NCI-H2227 (cell line): ENCODE results near the gene UNC13C.

Experiments
- DNase-seq: peaks from one replicate; lab custom pipeline; 2025; ENCODE audit not compliant: unreplicated experiment; lab: John Stamatoyannopoulos, UW

The UNC13C gene

GRCh38 chr15:54289590-54290136 is 311.4 kb downstream of the UNC13C start:
- DNase-seq, result no peak

GRCh38 chr15:54298396-54298795 is 320.2 kb downstream of the UNC13C start:
- no peak for DNase-seq

GRCh38 chr15:54304321-54304720 is 326.1 kb downstream of the UNC13C start:
- no peak for DNase-seq

DNA sequence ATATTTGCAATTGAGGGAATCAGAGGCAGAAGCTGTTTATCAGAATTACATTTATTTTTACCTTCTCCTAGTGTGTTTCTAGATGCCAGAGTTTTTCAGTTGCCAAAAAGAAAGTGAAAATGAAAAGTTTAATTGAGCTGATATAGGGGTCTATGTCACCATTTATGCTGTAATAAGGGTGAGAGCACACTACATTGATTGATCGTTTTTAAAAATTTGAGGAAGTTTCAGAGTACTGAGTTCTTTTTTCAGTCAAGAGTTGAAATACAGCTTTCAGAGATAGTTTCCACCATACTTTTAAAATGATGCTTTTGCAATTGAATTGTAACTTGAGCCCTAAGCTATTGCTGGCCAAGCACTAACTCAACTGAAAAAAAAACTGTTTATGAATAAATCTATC is 326.9 kb downstream of the UNC13C start:
- no peak for DNase-seq

DNA sequence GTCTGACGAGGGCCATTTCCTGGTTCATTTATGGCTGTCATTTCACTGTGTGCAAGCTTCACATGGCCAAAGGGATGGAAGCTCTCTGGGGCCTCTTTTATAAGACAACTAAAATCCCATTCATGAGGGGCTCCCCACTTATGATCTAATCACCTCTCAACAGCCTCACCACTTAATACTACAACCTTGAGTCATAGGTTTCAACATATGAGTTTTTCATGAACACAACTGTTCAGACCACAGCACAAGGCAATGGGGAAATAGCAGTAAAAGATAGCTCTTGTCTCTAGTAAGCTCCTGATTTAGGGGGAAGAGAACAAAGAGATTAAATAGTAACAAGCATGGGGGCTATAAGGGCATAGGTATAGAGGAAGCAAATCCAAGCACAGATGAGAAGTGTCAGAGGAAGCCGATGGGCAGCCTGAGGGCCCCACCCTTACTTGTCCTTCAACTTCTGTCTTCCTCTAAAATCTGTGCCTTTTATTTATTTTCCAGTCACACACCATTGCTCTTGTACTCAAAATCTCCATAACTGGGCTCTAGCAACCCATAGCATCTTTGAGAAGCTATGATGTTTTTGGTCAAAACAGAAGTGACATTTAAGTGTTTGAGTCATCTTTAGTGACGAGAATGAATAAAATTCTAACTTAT is 329.1 kb downstream of the UNC13C start:
- no peak for DNase-seq

DNA sequence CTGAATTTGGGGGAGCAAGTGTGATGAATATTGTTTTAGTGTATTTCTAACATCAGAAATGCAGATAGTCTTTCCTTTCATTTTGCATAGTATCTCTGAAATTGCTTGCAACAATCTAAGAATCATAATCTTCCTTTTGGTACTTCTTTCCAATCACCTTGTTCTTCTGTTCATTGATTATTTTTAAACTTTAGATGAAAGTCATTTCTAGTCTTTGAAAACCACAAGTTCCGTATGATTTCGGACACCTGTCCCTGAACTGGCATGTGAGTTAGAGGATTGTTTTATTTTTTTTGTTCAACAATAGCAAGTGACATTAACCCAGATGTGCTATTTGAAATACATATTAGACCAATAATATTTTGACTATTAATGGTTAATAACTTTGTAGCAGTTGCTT is 329.7 kb downstream of the UNC13C start:
- no peak for DNase-seq

DNA sequence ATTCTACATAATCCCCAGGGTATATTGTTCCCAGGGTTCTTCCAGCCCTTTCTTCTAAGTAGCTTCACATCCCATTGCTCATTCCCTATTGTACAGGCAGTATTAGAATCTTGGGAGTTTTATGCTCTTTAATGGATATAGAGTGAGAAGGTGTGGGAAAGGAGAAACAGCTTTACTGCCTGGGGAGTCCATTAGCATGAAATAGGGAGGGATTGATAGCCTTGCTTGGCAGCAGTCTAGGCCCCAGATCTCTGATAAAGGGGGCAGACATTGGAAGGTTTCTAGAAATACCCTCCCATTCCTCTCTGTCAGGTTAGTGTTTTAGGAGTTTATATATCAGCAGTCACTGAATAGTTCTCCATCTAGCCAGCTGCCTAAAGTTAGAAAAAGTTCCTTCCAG is 334.3 kb downstream of the UNC13C start:
- no peak for DNase-seq

DNA sequence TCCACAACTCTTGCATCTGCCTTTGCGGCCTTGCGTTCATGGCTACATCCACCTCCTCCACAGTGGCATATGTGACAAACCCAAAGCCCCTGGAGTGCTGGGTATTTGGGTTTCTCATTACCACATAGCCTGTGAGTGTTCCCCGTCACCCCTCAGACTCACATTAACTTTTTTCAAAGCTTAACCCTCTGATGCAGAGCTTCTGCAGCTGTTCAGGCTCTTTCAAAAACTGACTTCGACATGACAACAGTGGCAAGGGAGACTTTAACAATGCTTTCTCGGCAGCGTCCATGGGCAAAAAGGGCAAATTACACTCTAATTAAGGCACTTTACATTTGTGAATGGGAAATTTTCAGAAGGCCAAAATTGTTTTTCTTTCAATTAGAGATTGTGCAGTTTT is 343.2 kb downstream of the UNC13C start:
- DNase-seq, result no peak

GRCh38 chr15:54322341-54322740 is 344.1 kb downstream of the UNC13C start:
- DNase-seq, result no peak

DNA sequence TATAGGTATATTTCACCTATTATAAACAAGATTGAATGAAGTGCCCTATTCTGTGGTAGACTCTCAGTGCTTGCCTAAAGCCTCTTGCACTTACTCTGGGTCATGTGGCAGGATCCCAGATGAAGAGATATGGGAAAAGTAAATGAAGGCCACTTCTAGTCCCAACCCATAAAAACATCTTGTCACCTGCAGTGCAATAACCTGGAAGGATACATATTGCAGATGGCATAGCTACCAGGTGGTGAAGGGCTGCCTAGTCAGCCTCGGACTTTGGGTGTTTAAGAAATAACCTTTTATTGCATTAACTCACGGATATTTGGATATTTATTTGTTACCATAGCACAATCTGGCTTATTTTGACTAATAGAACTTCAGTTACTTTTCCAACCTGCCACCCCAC is 367.1 kb downstream of the UNC13C start:
- DNase-seq, result no peak

GRCh38 chr15:54345827-54346226 is 367.6 kb downstream of the UNC13C start:
- DNase-seq, result no peak

- no peak for DNase-seq
Observed at GRCh38 chr15:54347082-54347827, 369.0 kb downstream of the UNC13C start.

GRCh38 chr15:54353726-54354125 is 375.5 kb downstream of the UNC13C start:
- DNase-seq, result no peak

GRCh38 chr15:54354341-54354740 is 376.1 kb downstream of the UNC13C start:
- DNase-seq, result no peak

DNA sequence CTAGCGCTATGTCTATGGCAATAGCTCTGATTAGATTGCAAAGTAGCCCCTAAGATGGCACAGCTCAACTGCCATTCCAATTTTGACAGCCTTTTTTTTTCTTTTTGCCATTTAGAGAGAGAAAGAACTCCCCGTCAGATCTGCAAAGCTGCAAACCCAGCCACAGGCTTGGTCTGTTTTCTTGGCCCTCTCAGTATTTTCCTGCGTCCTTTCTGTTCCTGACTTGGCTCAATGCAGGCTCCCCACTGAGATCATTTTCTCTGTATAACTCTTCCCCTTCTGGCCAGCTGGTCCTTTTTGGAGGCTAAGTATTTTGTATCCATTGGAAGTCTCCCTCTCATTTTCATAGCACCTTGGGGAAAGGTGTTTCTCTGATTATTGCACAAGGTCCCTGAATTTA is 386.7 kb downstream of the UNC13C start:
- DNase-seq, result no peak

DNA sequence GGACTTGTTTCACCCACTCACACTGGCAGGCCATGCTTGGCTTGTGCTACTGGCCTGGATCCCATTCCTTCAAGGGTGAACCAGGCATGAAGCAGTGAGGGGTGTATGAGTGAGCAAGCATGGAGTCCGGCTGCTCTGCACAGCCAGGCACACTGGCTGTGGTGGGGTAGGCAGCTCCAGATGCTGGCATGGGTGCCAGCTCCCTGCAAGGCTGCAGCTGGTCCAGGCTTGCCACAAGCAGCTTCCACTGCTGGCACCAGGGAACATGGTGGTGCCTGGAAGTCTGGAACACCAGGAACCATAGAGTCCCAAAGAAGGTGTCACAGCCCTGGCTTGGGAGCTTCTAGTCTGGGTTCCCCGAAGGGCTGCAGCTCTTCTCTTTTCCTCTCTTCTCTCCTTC is 395.1 kb downstream of the UNC13C start:
- no peak for DNase-seq

DNA sequence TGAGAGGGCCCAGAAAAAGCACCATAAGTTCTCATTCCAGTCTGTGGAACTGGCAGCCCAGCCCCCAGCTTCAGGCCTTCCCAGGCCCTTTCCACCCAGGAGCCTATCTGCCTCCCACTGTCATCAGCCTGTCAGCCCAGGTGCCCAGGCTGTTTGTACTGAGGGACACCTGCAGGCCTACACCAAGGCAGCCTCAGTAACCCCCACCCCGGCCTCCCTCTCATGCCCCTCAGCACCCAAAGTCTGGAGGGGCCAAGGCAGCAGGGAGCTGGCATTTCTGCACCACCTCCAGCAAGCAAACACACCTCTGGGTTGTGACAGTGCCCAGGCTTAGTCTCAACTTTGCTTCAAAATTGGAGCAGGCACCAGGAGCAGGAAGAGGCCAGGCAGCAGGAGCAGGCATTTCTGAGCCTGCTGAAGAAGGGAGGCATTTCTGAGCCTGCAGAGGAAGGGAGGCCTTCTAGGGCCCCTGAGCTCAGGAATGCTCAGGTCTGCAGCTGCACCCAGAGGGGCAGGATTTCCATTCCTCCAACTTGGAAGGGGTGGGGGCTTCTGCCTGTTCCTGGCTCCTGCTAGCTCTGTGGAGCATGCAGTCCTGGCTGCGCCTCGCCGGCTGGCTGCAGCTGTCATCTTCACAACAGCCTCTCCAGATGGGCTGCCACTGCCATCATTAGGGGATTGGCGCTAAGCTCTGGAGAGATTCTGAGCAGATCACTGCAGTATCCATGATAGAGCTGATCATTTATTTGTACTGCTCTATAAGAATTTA is 396.1 kb downstream of the UNC13C start:
- no peak for DNase-seq

DNA sequence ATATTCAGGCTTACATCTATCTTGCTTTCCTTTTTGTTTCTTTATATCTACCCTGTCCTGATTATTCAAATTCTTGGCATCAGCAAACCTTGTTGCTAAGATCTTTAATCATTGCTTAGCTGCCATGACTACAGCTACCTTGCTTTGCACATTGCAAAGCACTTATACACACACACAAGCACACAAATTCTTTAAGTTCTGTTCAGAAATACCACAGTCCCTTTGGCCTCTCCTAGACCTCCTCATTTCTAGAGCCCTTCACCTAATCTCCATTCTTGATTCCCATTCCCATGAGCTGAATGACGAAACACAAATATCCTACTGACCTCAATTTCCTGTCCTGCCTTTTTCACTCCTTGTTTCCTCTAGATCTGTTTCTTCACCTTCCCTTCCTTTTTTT is 409.6 kb downstream of the UNC13C start:
- DNase-seq, result no peak

DNA sequence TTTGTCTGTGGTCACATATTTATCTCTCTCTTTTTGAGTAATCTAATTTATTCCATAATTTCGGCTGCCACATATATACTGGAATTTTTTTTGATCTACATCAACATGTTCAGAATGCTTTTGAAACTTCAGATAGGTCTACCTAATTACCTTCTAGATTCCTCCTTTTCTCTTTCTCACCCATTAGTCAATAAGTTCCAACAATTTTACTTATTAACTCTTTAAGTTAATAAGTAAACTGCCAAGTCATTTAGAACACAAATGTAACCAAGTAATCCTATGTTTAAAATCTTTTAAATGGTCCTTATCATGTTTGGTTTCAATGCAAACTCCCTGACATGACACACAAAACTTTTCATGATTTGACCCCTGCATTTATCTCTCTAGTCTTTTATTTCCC is 410.5 kb downstream of the UNC13C start:
- no peak for DNase-seq

DNA sequence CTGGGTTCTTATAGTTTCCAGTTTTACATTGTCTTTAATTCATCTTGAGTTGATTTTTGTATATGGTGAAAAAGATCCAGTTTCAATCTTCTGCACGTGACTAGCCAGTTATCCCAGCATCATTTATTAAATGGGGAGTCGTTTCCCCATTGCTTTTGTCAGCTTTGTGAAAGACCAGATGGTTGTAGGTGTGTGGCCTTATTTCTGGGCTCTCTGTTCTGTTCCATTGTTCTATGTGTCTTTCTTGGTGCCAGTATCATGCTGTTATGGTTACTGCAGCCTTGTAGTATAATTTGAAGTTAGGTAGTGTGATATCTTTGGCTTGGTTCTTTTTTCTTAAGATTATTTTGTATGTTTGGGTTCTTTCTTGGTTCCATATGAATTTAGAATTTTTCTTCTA is 432.2 kb downstream of the UNC13C start:
- no peak for DNase-seq

DNA sequence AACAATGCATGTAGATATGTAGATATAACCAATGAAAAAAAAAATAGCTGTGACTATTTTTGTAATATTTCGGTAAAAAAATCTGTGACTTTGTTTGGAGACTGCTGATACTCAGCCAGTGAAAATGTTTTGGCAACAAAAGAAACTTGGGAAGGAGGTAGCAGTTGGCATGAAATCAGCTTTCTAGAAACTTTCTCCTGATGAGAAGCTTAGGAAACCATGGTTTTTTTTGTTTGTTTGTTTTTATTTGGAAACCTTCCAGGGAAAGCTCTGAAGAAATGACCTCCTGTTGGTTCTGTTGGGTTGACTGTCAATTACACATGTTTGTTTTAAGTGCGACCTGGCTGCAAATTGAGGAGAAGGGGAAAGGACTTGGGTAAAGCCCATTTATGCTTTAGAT is 445.9 kb downstream of the UNC13C start:
- no peak for DNase-seq

DNA sequence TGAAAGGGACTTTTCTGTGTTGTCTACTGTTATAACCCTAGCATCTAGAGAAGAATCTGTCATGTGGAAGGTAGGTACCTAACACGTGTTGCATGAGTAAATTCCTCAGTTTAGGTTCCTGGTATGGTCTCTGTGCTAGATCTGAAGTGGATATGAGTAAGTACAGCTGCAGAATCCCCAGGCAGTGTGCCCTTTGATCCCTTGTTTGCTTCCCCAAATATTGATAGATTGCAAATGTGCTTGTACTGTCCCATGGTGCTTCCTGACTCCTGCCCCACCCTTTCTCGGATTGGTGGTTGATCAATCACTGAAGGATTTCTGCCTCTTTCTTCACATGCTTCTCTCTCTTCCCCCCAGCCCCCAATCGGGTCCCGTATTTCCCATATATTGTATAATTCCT is 450.4 kb downstream of the UNC13C start:
- no peak for DNase-seq
